HepG2 (cell line): Measurements from ENCODE around the gene TRAP1. TPM values are rescaled to one million over a fixed set of nuclear protein-coding genes. Genes with fewer than 3 reads are reported as not detected.

Source experiments
- ATAC-seq: fragments of 200-7000 bp; cut with Tn5 transposase; 3 replicates; pipeline ENCODE4 v1.9.1; 2020; ENCODE audit warnings: mild to moderate bottlenecking, moderate library complexity
- BruUV-seq: library from RNA; stranded (reverse); fragments of 400-500 nt; replicated peaks from 2 replicates; lab custom pipeline; 2021; lab: Mats Ljungman, UMichigan
- CTCF ChIA-PET: fragments of 300-600 bp; formaldehyde crosslinking; extraction: SDS; loops from one replicate; lab custom pipeline; 2021; ENCODE audit warnings: low total read pairs, inconsistent platforms, low intra/inter-chr PET ratio; lab: Yijun Ruan, JAX
- POLR2A ChIA-PET: fragments of 350-600 bp; sonication (Branson Sonifier 250); formaldehyde crosslinking; loops from one replicate; lab custom pipeline; 2020; ENCODE audit warnings: antibody characterized with exemption, inconsistent platforms; lab: Yijun Ruan, JAX
- DNase-seq: peaks from one replicate; pipeline ENCODE4 v3.0.0-alpha.2; 2015; ENCODE audit warnings: low spot score
- FAIRE-seq: peaks from 3 replicates; lab custom pipeline; 2011; peaks lifted over from hg19 to GRCh38; lab: Jason Lieb, UNC
- H2AFZ ChIP-seq: one replicate; pipeline ENCODE4 v1.6.1; 2011; ENCODE audit warnings: low read length, inconsistent platforms
- H3K27ac ChIP-seq: fragments of 300-600 bp; 3 replicates; pipeline ENCODE4 v1.8.0; 2011; ENCODE audit warnings: mixed run types, mild to moderate bottlenecking, mixed read lengths, low read length, inconsistent platforms; ENCODE audit not compliant: insufficient read depth; ENCODE audit errors: extremely low read length
- H3K27me3 ChIP-seq, 2 experiments: fragments of 200-600 bp in 1 of 2; 2 replicates in 1 of 2; 3 replicates in 1 of 2; pipeline versions ENCODE4 v1.6.0 to v1.8.0; 2011; ENCODE audit warnings: low read length in 2 of 2, mild to moderate bottlenecking in 2 of 2, moderate library complexity in 2 of 2, inconsistent platforms in 1 of 2; ENCODE audit not compliant: insufficient read depth in 2 of 2, control insufficient read depth in 1 of 2
- H3K36me3 ChIP-seq, 2 experiments: fragments of 200-600 bp in 1 of 2; replicated peaks in 1 of 2; 2 replicates in 1 of 2; 3 replicates in 1 of 2; pipeline versions ENCODE4 v1.5.1 to v1.8.0; 2011; ENCODE audit warnings: low read length in 2 of 2, inconsistent platforms in 1 of 2; ENCODE audit not compliant: insufficient read depth in 2 of 2, control insufficient read depth in 1 of 2
- H3K4me1 ChIP-seq: 2 replicates; pipeline ENCODE4 v1.5.1; 2012; ENCODE audit warnings: low read length, inconsistent platforms; ENCODE audit not compliant: insufficient read depth
- H3K4me2 ChIP-seq: 2 replicates; pipeline ENCODE4 v1.6.0; 2011; ENCODE audit warnings: low read depth, low read length, inconsistent platforms
- H3K4me3 ChIP-seq, 3 experiments: fragments of 200-600 bp in 1 of 3; sonication (generic), shearing (Covaris generic) in 1 of 3; replicated peaks in 1 of 3; 2 replicates each; pipeline ENCODE4 v1.5.1; 2011 to 2016; ENCODE audit warnings: low read length in 3 of 3, inconsistent platforms in 2 of 3, low read depth in 2 of 3, mild to moderate bottlenecking in 2 of 3, control low read depth in 1 of 3, mixed read lengths in 1 of 3; ENCODE audit not compliant: insufficient read depth in 1 of 3
- H3K79me2 ChIP-seq: one replicate; pipeline ENCODE4 v1.6.1; 2011; ENCODE audit warnings: low read length, inconsistent platforms; ENCODE audit not compliant: insufficient read depth
- H3K9ac ChIP-seq: 2 replicates; pipeline ENCODE4 v1.6.0; 2011; ENCODE audit warnings: mild to moderate bottlenecking, low read depth, low read length, inconsistent platforms; ENCODE audit not compliant: insufficient read depth
- H3K9me3 ChIP-seq: 2 replicates; pipeline ENCODE4 v1.5.1; 2012; ENCODE audit warnings: mild to moderate bottlenecking, low read length
- H4K20me1 ChIP-seq: 2 replicates; pipeline ENCODE4 v1.6.0; 2011; ENCODE audit warnings: inconsistent platforms, mild to moderate bottlenecking, low read length, moderate library complexity; ENCODE audit not compliant: insufficient read depth
- ATF6 ChIP-seq: sonication (generic); formaldehyde crosslinking; conservative IDR thresholded peaks from 2 replicates; pipeline ENCODE4 v1.4.0; 2020; ENCODE audit warnings: missing genetic modification reagents
- NBN ChIP-seq: fragments of 450-650 bp; conservative IDR thresholded peaks from 2 replicates; pipeline ENCODE4 v1.6.1; 2017
- PRPF4 ChIP-seq: fragments of 200-400 bp; formaldehyde crosslinking; IDR thresholded peaks from 2 replicates; pipeline ENCODE4 v1.6.1; 2016; ENCODE audit warnings: low read length, low read depth; ENCODE audit not compliant: poor library complexity, severe bottlenecking
- TRIM22 ChIP-seq: fragments of 450-650 bp; IDR thresholded peaks from 2 replicates; pipeline ENCODE4 v1.6.1; 2017
- ZBTB21 ChIP-seq: sonication (generic); formaldehyde crosslinking; IDR thresholded peaks from 2 replicates; pipeline ENCODE4 v1.4.0; 2020; ENCODE audit warnings: missing genetic modification reagents
- ZNF503 ChIP-seq: sonication (generic); formaldehyde crosslinking; IDR thresholded peaks from 2 replicates; pipeline ENCODE4 v1.4.0; 2020; ENCODE audit warnings: missing genetic modification reagents
- ZNF674 ChIP-seq: sonication (generic); formaldehyde crosslinking; IDR thresholded peaks from 2 replicates; pipeline ENCODE4 v1.5.0; 2020; ENCODE audit warnings: low read depth, mild to moderate bottlenecking, missing genetic modification reagents
- ZNF687 ChIP-seq: sonication (generic); formaldehyde crosslinking; IDR thresholded peaks from 2 replicates; pipeline ENCODE4 v1.5.1; 2020; ENCODE audit warnings: mild to moderate bottlenecking, missing genetic modification reagents, moderate library complexity
- ZNF724P ChIP-seq: sonication (generic); formaldehyde crosslinking; IDR thresholded peaks from 2 replicates; pipeline ENCODE4 v1.8.0; 2022; ENCODE audit warnings: missing genetic modification reagents, borderline replicate concordance
- ZNF780A ChIP-seq: sonication (generic); formaldehyde crosslinking; IDR thresholded peaks from 2 replicates; pipeline ENCODE4 v1.8.0; 2022; ENCODE audit warnings: mild to moderate bottlenecking, missing genetic modification reagents, moderate library complexity
- WGBS: methylation state at CpG from one replicate; pipeline ENCODE4 v1.1.6; 2017; ENCODE audit warnings: low lambda C conversion rate; 5-methylcytosine and 5-hydroxymethylcytosine counted together
- in situ Hi-C: cut with HindIII; loops from 2 replicates; pipeline ENCODE4 v1.10.0; 2017; ENCODE audit warnings: low pct_unique_long_range_greater_than_20kb; ENCODE audit not compliant: extremely low pct_ligation_motif_present
- intact Hi-C: fragments of 100-400 bp; cut with micrococcal nuclease; formaldehyde crosslinking; loops from one replicate; pipeline ENCODE4 v1.10.0; 2022; ENCODE audit not compliant: unreplicated experiment
- polyA plus RNA-seq, 8 experiments: library from polyadenylated mRNA; depleted of rRNA in 3 of 8; stranded (reverse) in 7 of 8; unstranded in 1 of 8; fragments of >200 nt; fragmentation: Illumina TruSeq in 4 of 8; extraction: Trizol in 4 of 8; gene quantifications; 2 replicates each; pipeline versions ENCODE4 v1.2.1 to v1.2.3, GENCODE V29; 2011 to 2016; ENCODE audit warnings: low read depth in 4 of 8, missing spikeins in 1 of 8, mixed read lengths in 1 of 8; ENCODE audit not compliant: insufficient read depth in 1 of 8
- total RNA-seq, 5 experiments: library from RNA; depleted of rRNA; stranded (reverse); fragments of >200 nt; fragmentation: Illumina TruSeq; extraction: Trizol; gene quantifications; 2 replicates each; pipeline ENCODE4 v1.2.3, GENCODE V29; 2016; ENCODE audit warnings: low read depth in 1 of 5

TRAP1 gene
- total and polyA plus RNA-seq, 2 of the 13 experiments (the other 11 are each of a cell fraction or from before 2014, with no cell fraction given): 127 to 240 TPM

- H3K9ac ChIP-seq: no peak overlapping the region
Observed at GRCh38 chr16:3687021-3687420, 30.3 kb downstream of the TRAP1 start.

More at GRCh38 chr16:3687021-3687420, 30.3 kb downstream of the TRAP1 start:
- 98% methylated on average over 7 of the region's 7 CpGs for WGBS
- Histone ChIP-seq H3K4me2 (no peak overlapping the region), H3K4me1 (peaks cover 8% of the 10 kb centered on the region), H3K79me2 (no peaks in the 10 kb centered on the region), H4K20me1 (no peaks in the 10 kb centered on the region), H2AFZ (no peak overlapping the region), H3K27me3 (no peaks in the 10 kb centered on the region), H3K36me3 (peaks cover 34 to 64% of the 10 kb centered on the region in 2 experiments; a peak in 4 of 5 replicates)
- DNase-seq: no peak
- FAIRE-seq: no peak
- BruUV-seq: no TSS peak
- ATAC-seq: no peak
- intact Hi-C loops: no loop called here
- POLR2A ChIA-PET: interaction anchor here (1.5 kb wide), 1 partner anchor 9 kb away, joined by 6 read pairs; no protein-coding TSS in a partner anchor
- TF ChIP-seq ATF6 (CRISPR knock-in tag) (no peak), ZNF503 (CRISPR knock-in tag) (no peak), ZNF724P (CRISPR knock-in tag) (no peak), TRIM22 (no peak), ZBTB21 (no peak), ZNF674 (CRISPR knock-in tag) (no peak), ZNF780A (no peak), NBN (no peak), ZNF687 (CRISPR knock-in tag) (no peak), PRPF4 (no peak)
- TF ChIP-seq, all 625 proteins: peak for 0
- Histone ChIP-seq H3K4me3 (no peak overlapping the region), H3K9me3 (no peaks in the 10 kb centered on the region), H3K27ac (no peak overlapping the region)
- in situ Hi-C loops: no loop called here
- CTCF ChIA-PET: no interaction called here
